ENCODE measurements around the gene EPS8L3.

The EPS8L3 gene

DNA sequence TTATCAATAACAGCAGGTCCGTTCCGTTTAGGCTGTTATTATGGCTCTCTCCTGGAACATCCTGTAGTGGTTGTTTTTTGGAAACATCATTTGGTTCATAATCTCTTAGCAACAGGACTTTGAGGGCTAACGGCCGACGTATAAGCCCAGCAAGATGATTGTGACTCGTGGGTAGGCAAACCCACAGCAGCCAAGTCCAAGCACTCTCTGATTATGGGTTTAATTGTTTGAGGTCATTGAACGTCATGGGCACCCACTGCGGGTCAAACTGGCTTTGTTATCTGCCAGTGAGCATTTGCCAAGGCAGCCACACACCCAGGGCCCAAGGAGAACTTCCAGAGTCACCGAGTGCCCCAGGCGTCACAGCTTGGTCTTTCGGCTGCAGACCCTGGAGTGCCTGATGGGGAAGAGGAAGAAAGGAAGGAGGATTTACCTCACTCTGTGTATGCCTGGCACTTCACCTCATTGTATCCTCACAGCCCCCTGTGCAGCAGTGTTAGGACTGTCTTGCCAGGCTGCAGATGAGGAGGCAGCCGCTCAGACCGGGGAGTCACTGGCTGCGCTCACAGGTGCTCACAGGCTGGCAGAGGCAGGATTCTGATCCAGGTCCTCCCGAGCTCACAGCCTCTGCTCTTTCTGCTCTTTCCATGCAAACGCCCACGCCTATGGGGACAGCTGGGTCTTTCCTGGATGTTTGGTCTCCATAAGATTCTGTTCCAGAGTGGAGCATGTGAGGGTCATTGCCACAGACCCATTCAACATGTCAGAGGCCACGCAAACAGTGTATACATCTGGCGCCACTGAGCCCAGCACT lies 30.8 kb upstream of the EPS8L3 start:
- no peaks in the 10 kb centered on the region for H3K9me2 ChIP-seq (replicated peaks; ENCODE audit: insufficient read depth, low read length)
- H4K20me1 ChIP-seq (ENCODE audit: low read depth, low read length), result no peaks in the 10 kb centered on the region
- H3K27ac ChIP-seq (ENCODE audit: low read depth, low read length), result no peak overlapping the region
- no peaks in the 10 kb centered on the region for H3F3A ChIP-seq (ENCODE audit: insufficient read depth)
- no peak overlapping the region for H3K4me2 ChIP-seq (ENCODE audit: low read depth, low read length, poor library complexity, severe bottlenecking)
- H3K79me2 ChIP-seq (ENCODE audit: insufficient read depth, low read length), result no peaks in the 10 kb centered on the region
- H3K27me3 ChIP-seq (ENCODE audit: low read length), result no peaks in the 10 kb centered on the region
- no peak overlapping the region for H2AFZ ChIP-seq (ENCODE audit: low read depth, low read length, severe bottlenecking)
- H3K36me3 ChIP-seq (ENCODE audit: low read length), result no peaks in the 10 kb centered on the region
- H3K9me3 ChIP-seq (ENCODE audit: insufficient read depth, low read length), result no peaks in the 10 kb centered on the region
- H3K4me3 ChIP-seq (ENCODE audit: insufficient read depth, low read length, poor library complexity, severe bottlenecking), result no peak overlapping the region
- TF ChIP-seq, protein P1, sequence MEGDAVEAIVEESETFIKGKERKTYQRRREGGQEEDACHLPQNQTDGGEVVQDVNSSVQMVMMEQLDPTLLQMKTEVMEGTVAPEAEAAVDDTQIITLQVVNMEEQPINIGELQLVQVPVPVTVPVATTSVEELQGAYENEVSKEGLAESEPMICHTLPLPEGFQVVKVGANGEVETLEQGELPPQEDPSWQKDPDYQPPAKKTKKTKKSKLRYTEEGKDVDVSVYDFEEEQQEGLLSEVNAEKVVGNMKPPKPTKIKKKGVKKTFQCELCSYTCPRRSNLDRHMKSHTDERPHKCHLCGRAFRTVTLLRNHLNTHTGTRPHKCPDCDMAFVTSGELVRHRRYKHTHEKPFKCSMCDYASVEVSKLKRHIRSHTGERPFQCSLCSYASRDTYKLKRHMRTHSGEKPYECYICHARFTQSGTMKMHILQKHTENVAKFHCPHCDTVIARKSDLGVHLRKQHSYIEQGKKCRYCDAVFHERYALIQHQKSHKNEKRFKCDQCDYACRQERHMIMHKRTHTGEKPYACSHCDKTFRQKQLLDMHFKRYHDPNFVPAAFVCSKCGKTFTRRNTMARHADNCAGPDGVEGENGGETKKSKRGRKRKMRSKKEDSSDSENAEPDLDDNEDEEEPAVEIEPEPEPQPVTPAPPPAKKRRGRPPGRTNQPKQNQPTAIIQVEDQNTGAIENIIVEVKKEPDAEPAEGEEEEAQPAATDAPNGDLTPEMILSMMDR (IDR thresholded peaks at IDR 0.05; ENCODE audit: insufficient read depth, low read length, poor library complexity, severe bottlenecking), result no peak
- TF ChIP-seq EZH2phosphoT487 (conservative IDR thresholded peaks at IDR 0.05; ENCODE audit: low read length), result no peak
- no peak overlapping the region for H3K9ac ChIP-seq (ENCODE audit: low read length)

DNA sequence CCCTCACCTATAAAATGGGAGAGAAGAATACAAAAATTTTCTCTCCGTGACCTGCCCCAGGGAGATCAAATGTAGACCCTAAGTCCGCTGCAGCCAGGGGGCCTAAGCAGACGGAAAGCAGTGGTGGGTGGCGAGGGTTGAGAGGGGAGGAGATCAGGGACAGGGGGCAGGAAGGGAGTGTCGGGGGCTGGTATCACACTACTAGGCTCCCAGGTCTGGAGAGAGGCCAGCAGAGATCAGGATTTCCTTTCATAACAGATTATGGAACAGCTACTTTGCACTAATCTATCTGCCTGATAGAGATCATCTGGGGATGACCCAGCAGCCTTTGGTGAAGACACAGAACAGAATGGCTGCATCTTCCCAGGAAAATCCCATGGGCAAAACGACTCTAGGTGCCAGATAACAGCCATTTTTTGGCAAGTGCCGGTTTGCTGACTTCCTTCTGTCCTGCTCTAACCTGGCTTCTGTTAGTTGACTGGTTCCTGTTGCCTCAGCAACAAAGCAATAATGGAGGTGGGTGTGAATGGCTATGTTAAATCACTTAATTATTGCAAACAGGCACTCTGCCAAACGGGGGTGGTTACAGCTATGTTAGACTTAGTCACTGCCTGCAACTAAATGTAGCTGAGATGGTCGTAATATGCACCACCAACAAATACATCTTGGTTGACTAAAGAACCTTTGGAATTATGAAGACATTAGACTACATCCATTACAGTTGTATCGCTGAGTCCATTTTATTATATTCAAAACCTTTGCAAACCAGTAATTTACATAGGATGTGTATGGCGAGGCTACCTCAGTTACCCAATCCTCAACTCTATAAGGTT lies 30.0 kb upstream of the EPS8L3 start:
- Histone ChIP-seq H3K9me3 (ENCODE audit: insufficient read depth, low read length) (no peaks in the 10 kb centered on the region), H3K4me2 (ENCODE audit: low read depth, low read length, poor library complexity, severe bottlenecking) (no peak overlapping the region), H2AFZ (ENCODE audit: low read depth, low read length, severe bottlenecking) (no peak overlapping the region), H3K9ac (ENCODE audit: low read length) (no peak overlapping the region), H3K4me3 (ENCODE audit: insufficient read depth, low read length, poor library complexity, severe bottlenecking) (no peak overlapping the region), H3K27me3 (ENCODE audit: low read length) (no peaks in the 10 kb centered on the region), H3K79me2 (ENCODE audit: insufficient read depth, low read length) (no peaks in the 10 kb centered on the region), H3K9me2 (replicated peaks; ENCODE audit: insufficient read depth, low read length) (no peaks in the 10 kb centered on the region), H3F3A (ENCODE audit: insufficient read depth) (no peaks in the 10 kb centered on the region), H3K36me3 (ENCODE audit: low read length) (no peaks in the 10 kb centered on the region), H4K20me1 (ENCODE audit: low read depth, low read length) (no peaks in the 10 kb centered on the region), H3K27ac (ENCODE audit: low read depth, low read length) (no peak overlapping the region)
- no peak for TF ChIP-seq EZH2phosphoT487 (conservative IDR thresholded peaks at IDR 0.05; ENCODE audit: low read length)
- TF ChIP-seq, protein P1 (IDR thresholded peaks at IDR 0.05; ENCODE audit: insufficient read depth, low read length, poor library complexity, severe bottlenecking), result no peak

DNA sequence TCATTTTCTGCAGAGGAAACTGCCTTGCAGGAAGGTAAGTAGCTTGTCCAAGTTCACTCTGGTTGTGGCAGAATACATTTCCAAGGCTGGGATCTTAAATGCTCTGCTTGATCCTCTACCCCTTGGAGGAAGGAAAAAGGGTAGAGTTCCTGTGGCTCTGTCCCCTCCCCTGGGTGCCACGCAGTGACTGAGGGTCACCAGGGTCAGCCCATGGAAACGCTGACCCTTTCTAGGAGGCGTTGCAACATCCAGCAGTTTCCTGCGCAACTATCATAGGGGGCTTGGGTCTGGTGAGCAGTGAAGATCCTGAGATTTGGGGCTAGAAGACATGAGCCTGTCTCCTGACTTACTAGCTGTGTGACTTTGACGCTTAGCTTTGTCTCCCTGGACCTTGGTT lies 29.4 kb upstream of the EPS8L3 start:
- H3K9ac ChIP-seq (ENCODE audit: low read length), result no peak overlapping the region
- no peak overlapping the region for H3K27ac ChIP-seq (ENCODE audit: low read depth, low read length)

More for the DNA sequence above, 29.4 kb upstream of the EPS8L3 start:
- Histone ChIP-seq H3K9me2 (replicated peaks; ENCODE audit: insufficient read depth, low read length) (no peaks in the 10 kb centered on the region), H3F3A (ENCODE audit: insufficient read depth) (no peaks in the 10 kb centered on the region), H3K4me2 (ENCODE audit: low read depth, low read length, poor library complexity, severe bottlenecking) (no peak overlapping the region), H2AFZ (ENCODE audit: low read depth, low read length, severe bottlenecking) (no peak overlapping the region), H4K20me1 (ENCODE audit: low read depth, low read length) (no peaks in the 10 kb centered on the region), H3K4me3 (ENCODE audit: insufficient read depth, low read length, poor library complexity, severe bottlenecking) (no peak overlapping the region), H3K36me3 (ENCODE audit: low read length) (no peaks in the 10 kb centered on the region), H3K79me2 (ENCODE audit: insufficient read depth, low read length) (no peaks in the 10 kb centered on the region), H3K27me3 (ENCODE audit: low read length) (no peaks in the 10 kb centered on the region), H3K9me3 (ENCODE audit: insufficient read depth, low read length) (no peaks in the 10 kb centered on the region)
- TF ChIP-seq, protein P1 (IDR thresholded peaks at IDR 0.05; ENCODE audit: insufficient read depth, low read length, poor library complexity, severe bottlenecking), result no peak
- no peak for TF ChIP-seq EZH2phosphoT487 (conservative IDR thresholded peaks at IDR 0.05; ENCODE audit: low read length)

Data from SU-DHL-6 (cell line).